Fibroblast of lung (primary cell): ENCODE data around the gene HAAO. TPM values are rescaled to one million over a fixed set of nuclear protein-coding genes. Genes with fewer than 3 reads are reported as not detected.

Experiments used
- DNase-seq, 2 donors: peaks; one replicate each; pipeline versions ENCODE4 v3.0.0 to v3.0.0-alpha.2; 2010; ENCODE audit warnings: low read depth in 2 of 2
- H2AFZ ChIP-seq: 2 replicates; pipeline ENCODE4 v1.5.1; 2012; ENCODE audit warnings: low read length, control low read depth, inconsistent platforms
- H3K27ac ChIP-seq: 2 replicates; pipeline ENCODE4 v1.5.1; 2011; ENCODE audit warnings: low read length, control low read depth; ENCODE audit not compliant: insufficient read depth
- H3K27me3 ChIP-seq: 2 replicates; pipeline ENCODE4 v1.5.1; 2011; ENCODE audit warnings: mild to moderate bottlenecking, low read length; ENCODE audit not compliant: control insufficient read depth, insufficient read depth
- H3K36me3 ChIP-seq: 2 replicates; pipeline ENCODE4 v1.5.1; 2011; ENCODE audit warnings: low read length; ENCODE audit not compliant: control insufficient read depth, insufficient read depth
- H3K4me1 ChIP-seq: 2 replicates; pipeline ENCODE4 v1.5.1; 2011; ENCODE audit warnings: low read length; ENCODE audit not compliant: control insufficient read depth, insufficient read depth; ENCODE audit errors: extremely low read depth
- H3K4me2 ChIP-seq: 2 replicates; pipeline ENCODE4 v1.5.1; 2011; ENCODE audit warnings: low read length, control low read depth; ENCODE audit not compliant: insufficient read depth; ENCODE audit errors: extremely low read depth
- H3K4me3 ChIP-seq, 4 experiments: fragments of 200-600 bp in 1 of 4; sonication (generic) in 1 of 4; replicated peaks in 1 of 4; 2 replicates each; pipeline ENCODE4 v1.5.1; 2011 to 2016; ENCODE audit warnings: low read length in 4 of 4, low read depth in 3 of 4, mild to moderate bottlenecking in 3 of 4, control low read depth in 2 of 4, inconsistent platforms in 1 of 4, mixed read lengths in 1 of 4; ENCODE audit not compliant: insufficient read depth in 1 of 4; ENCODE audit errors: control extremely low read depth in 1 of 4
- H3K79me2 ChIP-seq: 2 replicates; pipeline ENCODE4 v1.5.1; 2012; ENCODE audit warnings: mild to moderate bottlenecking, low read length, inconsistent platforms; ENCODE audit not compliant: control insufficient read depth, insufficient read depth
- H3K9ac ChIP-seq: 2 replicates; pipeline ENCODE4 v1.5.1; 2011; ENCODE audit warnings: mild to moderate bottlenecking, low read length, control low read depth; ENCODE audit not compliant: insufficient read depth
- H3K9me3 ChIP-seq: 2 replicates; pipeline ENCODE4 v1.5.1; 2012; ENCODE audit warnings: low read depth, low read length; ENCODE audit not compliant: control insufficient read depth, insufficient read depth
- H4K20me1 ChIP-seq: 2 replicates; pipeline ENCODE4 v1.5.1; 2011; ENCODE audit warnings: low read length; ENCODE audit not compliant: control insufficient read depth, insufficient read depth; ENCODE audit errors: extremely low read depth
- EZH2 ChIP-seq: IDR thresholded peaks from 2 replicates; pipeline ENCODE4 v1.5.1; 2012; ENCODE audit warnings: low read length, control low read depth, mild to moderate bottlenecking; ENCODE audit errors: missing control alignments
- polyA plus RNA-seq, 2 donors: library from polyadenylated mRNA; depleted of rRNA in 1 of 2; stranded (reverse) in 1 of 2; unstranded in 1 of 2; fragments of >200 nt; gene quantifications; 2 replicates each; pipeline ENCODE4 v1.2.1, GENCODE V29; 2011 to 2012; ENCODE audit warnings: missing spikeins in 1 of 2
- total RNA-seq: library from RNA; depleted of rRNA; stranded (reverse); fragments of >200 nt; gene quantifications from 2 replicates; pipeline ENCODE4 v1.2.1, GENCODE V29; 2014
- TF ChIP-seq, protein P1 (sequence below), 2 donors: IDR thresholded peaks in 1 of 2; conservative IDR thresholded peaks in 1 of 2; 1 replicate in 1 of 2; 2 replicates in 1 of 2; pipeline ENCODE4 v1.5.1; 2011 to 2012; ENCODE audit warnings: low read length in 2 of 2, control low read depth in 1 of 2, inconsistent platforms in 1 of 2, low read depth in 1 of 2, mild to moderate bottlenecking in 1 of 2

The HAAO gene
- total and polyA plus RNA-seq, 2 donors (not counting 1 experiment from before 2014, with no cell fraction given): 0.58 to 4.1 TPM

DNA sequence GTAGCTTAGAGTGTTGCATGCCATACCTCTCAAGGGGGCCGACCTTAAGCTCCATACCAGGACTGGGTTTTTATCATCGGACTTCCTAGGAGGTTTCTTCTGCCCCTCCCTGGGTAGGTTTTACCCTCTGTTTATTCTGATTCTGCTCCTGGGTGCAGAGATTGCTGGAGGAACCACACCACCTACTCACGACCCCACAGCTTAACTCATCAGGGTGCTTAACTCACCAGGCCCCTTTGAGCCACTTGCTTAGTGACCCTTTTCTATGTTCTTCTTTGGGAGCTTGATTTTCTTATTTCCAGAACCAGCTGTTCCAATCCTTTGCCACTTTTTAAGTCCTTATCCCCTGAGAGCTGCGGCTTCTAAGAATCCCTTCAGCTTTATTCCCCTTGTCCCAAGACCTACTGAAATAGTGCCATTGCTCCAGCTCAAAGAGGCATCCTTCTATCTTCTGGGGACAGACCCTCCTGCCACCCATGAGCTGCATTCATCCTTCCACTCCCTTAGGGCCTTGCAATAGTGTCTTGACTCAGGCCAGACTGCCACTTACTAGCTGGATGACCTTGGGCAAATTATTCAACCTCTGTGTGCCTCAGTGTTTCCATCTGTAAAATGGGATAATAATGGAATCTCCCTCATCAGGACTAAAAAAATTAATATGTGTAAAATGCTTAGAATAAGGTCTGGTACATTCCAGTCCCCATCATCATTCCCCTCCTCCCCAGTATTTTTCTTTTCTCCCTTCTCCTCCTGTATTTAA is 34.2 kb downstream of the HAAO start:
- no peak overlapping the region for H3K27ac ChIP-seq
- no peak overlapping the region for H2AFZ ChIP-seq
- TF ChIP-seq, protein P1, sequence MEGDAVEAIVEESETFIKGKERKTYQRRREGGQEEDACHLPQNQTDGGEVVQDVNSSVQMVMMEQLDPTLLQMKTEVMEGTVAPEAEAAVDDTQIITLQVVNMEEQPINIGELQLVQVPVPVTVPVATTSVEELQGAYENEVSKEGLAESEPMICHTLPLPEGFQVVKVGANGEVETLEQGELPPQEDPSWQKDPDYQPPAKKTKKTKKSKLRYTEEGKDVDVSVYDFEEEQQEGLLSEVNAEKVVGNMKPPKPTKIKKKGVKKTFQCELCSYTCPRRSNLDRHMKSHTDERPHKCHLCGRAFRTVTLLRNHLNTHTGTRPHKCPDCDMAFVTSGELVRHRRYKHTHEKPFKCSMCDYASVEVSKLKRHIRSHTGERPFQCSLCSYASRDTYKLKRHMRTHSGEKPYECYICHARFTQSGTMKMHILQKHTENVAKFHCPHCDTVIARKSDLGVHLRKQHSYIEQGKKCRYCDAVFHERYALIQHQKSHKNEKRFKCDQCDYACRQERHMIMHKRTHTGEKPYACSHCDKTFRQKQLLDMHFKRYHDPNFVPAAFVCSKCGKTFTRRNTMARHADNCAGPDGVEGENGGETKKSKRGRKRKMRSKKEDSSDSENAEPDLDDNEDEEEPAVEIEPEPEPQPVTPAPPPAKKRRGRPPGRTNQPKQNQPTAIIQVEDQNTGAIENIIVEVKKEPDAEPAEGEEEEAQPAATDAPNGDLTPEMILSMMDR (conservative IDR thresholded peaks at IDR 0.05 in 1 of 2, IDR thresholded peaks at IDR 0.05 in 1 of 2; ENCODE audit: low read depth in 1 of 2, low read length in 2 of 2): no peak
- no peak for TF ChIP-seq EZH2
- no peak overlapping the region for H3K9ac ChIP-seq
- no peaks in the 10 kb centered on the region for H4K20me1 ChIP-seq
- H3K9me3 ChIP-seq: no peaks in the 10 kb centered on the region
- no peak for DNase-seq
- H3K4me2 ChIP-seq: no peak overlapping the region
- H3K36me3 ChIP-seq: no peaks in the 10 kb centered on the region
- no peaks in the 10 kb centered on the region for H3K27me3 ChIP-seq
- H3K4me3 ChIP-seq: no peak overlapping the region
- no peaks in the 10 kb centered on the region for H3K4me1 ChIP-seq
- H3K79me2 ChIP-seq: no peaks in the 10 kb centered on the region

DNA sequence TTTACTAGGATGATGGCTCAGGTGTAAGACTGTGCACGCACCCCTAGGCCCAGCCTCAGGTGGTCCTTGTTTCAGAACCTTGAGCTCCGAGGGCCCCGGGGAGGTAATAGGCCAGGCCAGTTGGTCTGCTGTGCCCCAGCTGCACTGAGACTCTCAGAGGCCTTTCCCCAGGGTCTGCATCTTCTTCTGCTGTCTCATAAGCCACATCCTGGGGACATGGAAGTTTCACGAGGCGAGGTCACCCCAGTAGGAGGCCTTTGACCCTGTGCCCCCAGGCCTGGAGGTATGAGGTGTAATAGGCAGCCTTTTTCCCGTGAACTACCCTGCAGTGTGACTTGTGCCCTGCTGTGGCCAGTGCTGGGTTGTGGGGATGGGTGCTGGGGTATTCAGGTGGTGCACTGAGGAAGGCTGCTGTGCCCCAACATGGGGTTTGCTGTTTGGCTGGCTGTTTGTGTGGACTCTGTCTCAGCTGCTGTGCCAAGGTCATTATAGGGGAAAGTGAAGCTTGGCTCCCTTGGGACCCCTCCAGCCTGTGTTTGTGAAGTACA is 35.3 kb downstream of the HAAO start:
- no peak overlapping the region for H2AFZ ChIP-seq
- no peak for DNase-seq
- no peak overlapping the region for H3K9ac ChIP-seq

DNA sequence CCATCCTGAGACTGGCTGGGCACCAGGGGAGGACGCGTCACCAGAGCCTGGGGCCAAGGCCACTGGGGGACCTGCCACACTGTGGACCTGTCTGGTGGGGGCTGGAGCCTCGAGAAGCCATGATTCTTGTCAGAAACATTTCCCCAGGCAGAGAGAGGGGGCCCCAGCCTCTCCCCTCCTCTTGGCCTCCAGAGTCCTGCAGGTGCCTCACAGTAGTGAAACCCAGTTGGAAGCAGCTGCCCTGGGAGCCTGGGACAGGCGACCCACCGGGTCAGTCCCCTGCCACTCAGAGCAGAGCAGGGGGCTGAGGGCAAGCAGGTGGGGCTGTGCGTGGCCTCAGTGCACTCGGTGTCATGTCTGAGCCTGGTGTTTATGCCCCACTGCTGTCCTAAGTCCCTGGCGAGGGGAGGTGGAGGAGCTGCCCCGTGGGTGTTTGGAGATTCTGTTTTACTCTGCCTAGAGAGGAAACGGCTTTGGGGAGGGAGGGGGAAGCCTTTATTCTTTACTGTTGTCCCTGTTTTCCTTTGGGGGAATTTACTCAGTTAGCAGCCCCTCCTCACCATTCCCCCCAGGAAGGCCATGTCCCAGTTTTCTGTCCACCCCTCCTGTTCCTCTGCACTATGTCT is 36.1 kb downstream of the HAAO start:
- Histone ChIP-seq H3K27me3 (no peaks in the 10 kb centered on the region), H2AFZ (no peak overlapping the region), H3K9me3 (no peaks in the 10 kb centered on the region), H3K4me1 (no peaks in the 10 kb centered on the region), H3K36me3 (no peaks in the 10 kb centered on the region), H3K4me3 (no peak overlapping the region), H3K4me2 (no peak overlapping the region), H4K20me1 (no peaks in the 10 kb centered on the region), H3K9ac (no peak overlapping the region), H3K27ac (no peak overlapping the region), H3K79me2 (no peaks in the 10 kb centered on the region)
- TF ChIP-seq EZH2: no peak
- no peak for DNase-seq

More for the DNA sequence above, 35.3 kb downstream of the HAAO start:
- H3K79me2 ChIP-seq: no peaks in the 10 kb centered on the region
- TF ChIP-seq, protein P1 (conservative IDR thresholded peaks at IDR 0.05 in 1 of 2, IDR thresholded peaks at IDR 0.05 in 1 of 2; ENCODE audit: low read depth in 1 of 2, low read length in 2 of 2): no peak
- no peak for TF ChIP-seq EZH2
- H3K27me3 ChIP-seq: no peaks in the 10 kb centered on the region
- no peaks in the 10 kb centered on the region for H3K4me1 ChIP-seq
- H3K4me2 ChIP-seq: no peak overlapping the region
- no peak overlapping the region for H3K27ac ChIP-seq
- H4K20me1 ChIP-seq: no peaks in the 10 kb centered on the region
- no peaks in the 10 kb centered on the region for H3K36me3 ChIP-seq
- H3K4me3 ChIP-seq: no peak overlapping the region
- no peaks in the 10 kb centered on the region for H3K9me3 ChIP-seq
